Astrocyte (in vitro differentiated cells and primary cell): ENCODE results near the gene BMPR2.

ENCODE experiments used
- EZH2 ChIP-seq: IDR thresholded peaks from 2 replicates; pipeline ENCODE4 v1.6.1; 2012; ENCODE audit warnings: mild to moderate bottlenecking, low read length, inconsistent platforms; ENCODE audit not compliant: insufficient read depth
- TF ChIP-seq, protein P1 (sequence below): IDR thresholded peaks from 2 replicates; pipeline ENCODE4 v1.5.1; 2011; ENCODE audit warnings: low read depth, mild to moderate bottlenecking, inconsistent platforms, low read length, moderate library complexity; ENCODE audit not compliant: insufficient read depth

DNA sequence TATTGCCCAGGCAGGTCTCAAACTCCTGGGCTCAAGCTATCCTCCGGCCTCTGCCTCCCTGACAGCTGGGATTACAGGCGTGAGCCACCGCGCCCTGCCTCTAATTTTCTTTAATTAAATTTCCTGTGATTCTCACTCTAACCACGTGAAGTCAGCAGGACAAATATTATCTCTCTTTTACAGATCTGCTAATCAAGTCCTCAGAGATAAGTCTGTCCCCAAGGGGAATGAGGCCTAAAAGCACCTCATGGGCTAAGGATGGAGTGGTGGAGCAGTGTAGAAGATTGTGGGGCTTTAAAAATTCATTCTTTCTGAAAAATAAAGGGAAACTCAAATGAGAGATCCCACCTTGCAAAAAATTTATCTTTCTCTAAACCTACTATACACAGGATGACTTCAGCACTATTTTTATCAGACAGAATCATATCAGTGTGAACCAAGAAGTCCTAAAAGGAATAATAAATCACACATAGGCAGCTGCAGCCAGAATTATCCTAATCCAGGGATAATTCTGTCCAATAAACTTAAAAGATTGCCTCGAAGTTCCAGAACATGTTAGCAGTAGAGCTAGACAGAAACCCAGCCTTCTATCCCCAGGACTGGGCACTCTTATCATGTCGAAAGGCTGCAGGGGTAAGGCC, 38.3 kb upstream of the BMPR2 start:
- TF ChIP-seq, protein P1, sequence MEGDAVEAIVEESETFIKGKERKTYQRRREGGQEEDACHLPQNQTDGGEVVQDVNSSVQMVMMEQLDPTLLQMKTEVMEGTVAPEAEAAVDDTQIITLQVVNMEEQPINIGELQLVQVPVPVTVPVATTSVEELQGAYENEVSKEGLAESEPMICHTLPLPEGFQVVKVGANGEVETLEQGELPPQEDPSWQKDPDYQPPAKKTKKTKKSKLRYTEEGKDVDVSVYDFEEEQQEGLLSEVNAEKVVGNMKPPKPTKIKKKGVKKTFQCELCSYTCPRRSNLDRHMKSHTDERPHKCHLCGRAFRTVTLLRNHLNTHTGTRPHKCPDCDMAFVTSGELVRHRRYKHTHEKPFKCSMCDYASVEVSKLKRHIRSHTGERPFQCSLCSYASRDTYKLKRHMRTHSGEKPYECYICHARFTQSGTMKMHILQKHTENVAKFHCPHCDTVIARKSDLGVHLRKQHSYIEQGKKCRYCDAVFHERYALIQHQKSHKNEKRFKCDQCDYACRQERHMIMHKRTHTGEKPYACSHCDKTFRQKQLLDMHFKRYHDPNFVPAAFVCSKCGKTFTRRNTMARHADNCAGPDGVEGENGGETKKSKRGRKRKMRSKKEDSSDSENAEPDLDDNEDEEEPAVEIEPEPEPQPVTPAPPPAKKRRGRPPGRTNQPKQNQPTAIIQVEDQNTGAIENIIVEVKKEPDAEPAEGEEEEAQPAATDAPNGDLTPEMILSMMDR, result no peak
- TF ChIP-seq EZH2, result no peak
